ENCODE data around the gene EME2. TPM values are rescaled to one million over a fixed set of nuclear protein-coding genes. Genes with fewer than 3 reads are reported as not detected.

The EME2 gene
- total and polyA plus RNA-seq, 2 of the 13 experiments (the other 11 are each of a cell fraction or from before 2014, with no cell fraction given) = 4.4 to 7.6 TPM

- Histone ChIP-seq H2AFZ (ENCODE audit: low read length) (no peak overlapping the region), H3K9me3 (ENCODE audit: low read length) (no peaks in the 10 kb centered on the region), H3K4me2 (ENCODE audit: low read depth, low read length) (no peak overlapping the region), H3K4me1 (ENCODE audit: insufficient read depth, low read length) (peaks cover 13% of the 10 kb centered on the region), H3K27ac (ENCODE audit: extremely low read length, insufficient read depth, low read length) (no peak overlapping the region), H3K27me3 (ENCODE audit: control insufficient read depth in 1 of 2, insufficient read depth in 2 of 2, low read length in 2 of 2) (no peaks in the 10 kb centered on the region), H3K9ac (ENCODE audit: insufficient read depth, low read depth, low read length) (no peak overlapping the region), H4K20me1 (ENCODE audit: insufficient read depth, low read length) (no peaks in the 10 kb centered on the region; the same call in 1 of the 2 replicates), H3K36me3 (replicated peaks in 1 of 2; ENCODE audit: control insufficient read depth in 1 of 2, insufficient read depth in 2 of 2, low read length in 2 of 2) (peaks cover 16 to 46% of the 10 kb centered on the region in 2 experiments; a peak in 4 of 5 replicates), H3K79me2 (ENCODE audit: insufficient read depth, low read length) (peaks cover 10% of the 10 kb centered on the region), H3K4me3 (replicated peaks in 1 of 3; ENCODE audit: insufficient read depth in 1 of 3, low read depth in 2 of 3, low read length in 3 of 3) (no peak overlapping the region)
- DNase-seq (ENCODE audit: low spot score) = no peak
- intact Hi-C loops (cut with micrococcal nuclease; ENCODE audit: unreplicated experiment) = no loop called here
- no peak for ATAC-seq
- WGBS (ENCODE audit: low lambda C conversion rate) = 94% methylated on average over 9 of the region's 15 CpGs
- no peak for FAIRE-seq
- in situ Hi-C loops (cut with HindIII; ENCODE audit: extremely low pct_ligation_motif_present, low pct_unique_long_range_greater_than_20kb) = loop anchor here (5.0 kb wide), 1 partner anchor 37 kb away; the partner anchor contains the start of genes NUBP2 and SPSB3
- no TSS peak for BruUV-seq (replicated peaks)
- ChIA-PET POLR2A (no interaction called here), CTCF (ENCODE audit: low intra/inter-chr PET ratio, low total read pairs) (no interaction called here)
- TF ChIP-seq TEF (CRISPR knock-in tag; IDR thresholded peaks at IDR 0.05) (no peak), PITX1 (CRISPR knock-in tag; IDR thresholded peaks at IDR 0.05) (no peak), ZNF691 (CRISPR knock-in tag; IDR thresholded peaks at IDR 0.05; ENCODE audit: borderline replicate concordance, low read depth) (no peak), CSRNP2 (CRISPR knock-in tag; conservative IDR thresholded peaks at IDR 0.05; ENCODE audit: low read depth) (no peak), E2F5 (CRISPR knock-in tag; conservative IDR thresholded peaks at IDR 0.05) (no peak), NR3C1 (CRISPR knock-in tag; IDR thresholded peaks at IDR 0.05) (no peak), ZNF333 (CRISPR knock-in tag; IDR thresholded peaks at IDR 0.05; ENCODE audit: borderline replicate concordance) (no peak), ESRRA (CRISPR knock-in tag; IDR thresholded peaks at IDR 0.05; ENCODE audit: low read depth) (no peak), EP300 (IDR thresholded peaks at IDR 0.05; ENCODE audit: low read depth in 2 of 2, low read length in 2 of 2) (no peak), EP300 (CRISPR knock-in tag; IDR thresholded peaks at IDR 0.05; ENCODE audit: borderline replicate concordance) (no peak), ZNF382 (CRISPR knock-in tag; IDR thresholded peaks at IDR 0.05; ENCODE audit: borderline replicate concordance) (no peak), ZNF512B (CRISPR knock-in tag; IDR thresholded peaks at IDR 0.05; ENCODE audit: borderline replicate concordance) (no peak), FLYWCH1 (CRISPR knock-in tag; IDR thresholded peaks at IDR 0.05) (no peak), ZNF160 (CRISPR knock-in tag; IDR thresholded peaks at IDR 0.05) (no peak), GATA4 (IDR thresholded peaks at IDR 0.05; ENCODE audit: borderline replicate concordance, low read depth) (no peak), HDAC1 (CRISPR knock-in tag; IDR thresholded peaks at IDR 0.05) (no peak), HHEX (CRISPR knock-in tag; IDR thresholded peaks at IDR 0.05) (no peak), IRF2 (CRISPR knock-in tag; IDR thresholded peaks at IDR 0.05) (no peak), MTA1 (CRISPR knock-in tag; IDR thresholded peaks at IDR 0.05; ENCODE audit: borderline replicate concordance) (no peak)
Measured at GRCh38 chr16:1819611-1820010, 47.0 kb downstream of the EME2 start.

Data from HepG2 (cell line).